Islet of Langerhans (tissue), 1 donor: ENCODE results near the gene POP4.

Source experiments
- FAIRE-seq: peaks from one replicate; lab custom pipeline; 2011; peaks lifted over from hg19 to GRCh38; lab: Jason Lieb, UNC

POP4 gene

DNA sequence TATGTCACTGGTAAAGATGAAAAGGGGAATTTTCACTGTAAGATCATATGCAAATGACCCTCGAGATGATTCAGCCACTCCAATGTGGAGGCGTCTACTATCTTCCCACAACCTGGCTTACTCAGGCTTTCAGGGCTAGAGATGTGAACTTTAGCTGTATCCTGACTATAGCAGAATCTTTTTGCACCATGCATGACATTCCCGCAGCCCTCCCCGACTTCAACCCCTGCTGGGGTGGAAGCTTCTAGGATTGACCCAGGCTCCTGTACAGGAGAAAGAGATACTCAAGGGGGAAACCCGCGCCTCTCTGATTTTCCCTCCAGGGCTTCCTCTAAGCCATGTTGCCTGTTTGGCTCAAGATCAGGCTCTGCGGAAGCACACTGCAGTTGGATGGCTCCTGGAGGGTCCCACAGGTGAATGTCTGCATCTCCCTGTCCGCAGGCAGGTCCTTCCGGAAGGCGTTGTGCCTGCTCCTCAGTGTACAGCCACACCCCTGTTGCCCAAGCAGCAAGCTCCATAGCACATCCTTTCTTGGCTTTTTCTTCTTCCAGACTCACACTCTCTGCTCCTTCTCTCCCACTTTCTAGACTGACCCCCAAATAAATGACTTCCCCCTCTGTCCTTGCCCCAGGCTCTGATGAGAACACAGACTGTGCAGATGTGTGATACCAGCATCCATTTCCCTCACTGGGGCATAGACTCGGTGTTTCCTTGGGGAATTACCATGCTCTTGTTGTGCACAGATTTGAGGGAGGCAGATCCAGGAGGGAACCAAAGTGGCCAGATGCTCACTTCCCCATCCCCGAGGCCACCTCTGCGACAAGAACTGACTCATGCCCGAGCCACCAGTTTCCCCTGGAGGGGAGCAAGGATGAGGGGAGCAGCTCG is 29.1 kb upstream of the POP4 start:
- FAIRE-seq, result no peak

DNA sequence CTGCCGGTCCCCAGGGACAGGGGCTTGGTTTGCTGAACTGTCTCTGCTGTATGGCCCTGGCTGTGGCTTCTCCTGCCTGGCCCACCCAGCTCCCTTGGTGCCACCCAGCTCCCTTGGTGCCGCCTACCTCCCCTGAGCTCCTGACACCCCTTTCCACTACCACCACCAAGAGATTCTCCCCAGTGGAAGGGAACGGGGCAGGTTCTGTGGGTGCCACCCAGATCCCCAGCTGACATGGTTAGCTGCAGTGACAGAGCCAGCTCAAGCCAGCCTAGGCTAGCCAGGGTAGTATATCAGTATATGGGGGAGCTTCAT is 28.5 kb upstream of the POP4 start:
- FAIRE-seq, result no peak

DNA sequence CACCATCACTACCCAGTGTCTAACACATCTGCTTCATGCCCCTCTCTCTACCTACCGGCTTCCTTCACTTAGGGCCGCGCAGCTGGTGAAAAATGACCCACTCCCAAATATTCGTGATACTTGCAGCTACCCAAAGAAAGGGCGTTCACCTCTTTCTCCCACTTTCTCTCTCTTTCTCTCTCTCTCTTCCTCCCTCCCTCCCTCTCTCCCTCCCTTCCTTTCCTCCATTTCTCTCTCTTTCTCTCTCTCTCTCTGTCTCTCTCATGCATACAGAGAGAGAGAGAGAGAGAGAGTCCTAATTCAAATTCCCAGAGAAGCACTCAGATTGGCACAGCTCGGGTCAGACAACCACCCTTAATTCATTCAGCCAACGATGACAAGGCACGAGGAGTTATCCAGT is 27.7 kb upstream of the POP4 start:
- FAIRE-seq, result no peak

DNA sequence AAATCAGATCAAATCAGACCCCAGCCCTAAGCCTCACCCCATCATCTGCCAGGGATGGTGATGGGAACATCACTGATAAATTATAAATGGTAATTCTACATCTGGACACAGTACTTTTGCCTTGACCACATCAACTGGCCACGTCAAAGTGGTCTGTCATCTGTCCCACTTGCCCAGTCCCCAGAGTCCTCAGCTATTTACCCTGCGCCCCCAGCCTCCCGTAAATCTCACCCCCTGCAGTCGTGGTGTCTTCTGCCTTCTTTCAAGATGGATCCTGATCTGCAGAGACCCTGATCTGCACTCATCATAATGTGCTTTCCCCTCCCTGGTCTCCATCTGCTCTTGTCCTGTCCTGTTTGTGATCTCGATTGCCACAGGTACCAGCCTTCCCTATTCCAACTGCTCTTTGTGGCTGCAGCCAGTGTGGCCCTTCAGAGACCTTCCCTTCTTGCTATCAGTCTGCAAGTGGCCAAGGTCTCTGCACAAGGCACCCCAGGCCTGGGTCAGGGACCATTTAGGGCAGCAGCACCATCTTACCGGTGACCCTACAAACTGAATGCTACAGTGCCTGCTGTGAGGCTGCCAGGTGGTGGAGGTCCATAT is 26.7 kb upstream of the POP4 start:
- no peak for FAIRE-seq

DNA sequence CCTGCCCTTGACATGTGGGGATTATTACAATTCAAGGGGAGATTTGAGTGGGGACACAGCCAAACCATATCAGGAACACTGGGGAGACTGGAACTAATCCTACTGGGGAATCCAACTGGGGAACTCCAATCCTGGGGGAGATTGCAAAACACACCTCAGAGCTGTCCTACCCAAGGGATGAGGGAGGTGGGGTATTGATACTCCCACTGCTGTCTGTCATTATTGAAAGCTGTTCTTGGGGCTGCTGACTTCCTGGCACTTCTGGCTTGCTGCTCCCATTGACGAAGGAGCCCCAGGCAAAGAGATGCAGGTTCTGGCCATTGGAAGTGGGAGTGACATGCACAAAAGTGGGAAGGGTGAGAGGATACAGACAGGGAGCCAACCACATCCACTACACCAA is 24.7 kb upstream of the POP4 start:
- FAIRE-seq, result no peak

DNA sequence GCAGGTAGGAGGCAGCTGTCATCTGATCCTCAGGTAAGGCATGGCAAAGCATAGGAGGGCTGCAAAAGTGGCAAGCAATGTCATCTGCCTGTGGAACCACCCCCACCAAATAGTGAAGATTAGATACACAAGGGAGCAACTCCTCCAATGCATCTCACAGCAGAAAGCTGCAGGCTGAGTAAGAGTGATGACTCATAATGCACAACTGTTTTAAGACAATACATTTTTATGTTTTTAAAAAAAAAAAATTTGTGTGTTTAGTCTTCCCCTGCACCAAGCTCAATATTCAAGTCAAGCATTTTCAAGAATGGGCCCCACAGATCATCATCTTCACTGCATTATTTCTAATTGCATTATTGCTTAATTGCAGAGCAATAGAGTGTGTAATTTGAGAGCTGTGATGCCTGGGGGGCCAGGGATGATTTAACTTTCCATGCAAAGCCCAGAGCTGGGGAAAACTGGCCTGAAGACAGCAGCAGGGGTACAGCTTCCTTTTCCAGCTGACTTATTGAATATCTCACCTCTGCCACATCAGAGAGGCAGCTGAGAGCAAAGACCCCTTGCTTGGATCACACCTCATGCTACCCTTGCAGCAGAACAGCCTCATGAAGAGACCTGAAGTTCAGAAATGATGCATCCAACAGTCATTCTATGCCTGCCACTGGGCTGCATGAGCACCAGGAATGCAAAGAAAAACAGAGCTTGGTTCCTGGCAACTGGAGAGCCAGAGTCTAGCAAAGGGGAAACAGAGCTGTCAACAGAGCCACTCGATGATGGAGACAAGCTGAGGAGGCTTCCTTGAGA is 22.7 kb upstream of the POP4 start:
- no peak for FAIRE-seq

DNA sequence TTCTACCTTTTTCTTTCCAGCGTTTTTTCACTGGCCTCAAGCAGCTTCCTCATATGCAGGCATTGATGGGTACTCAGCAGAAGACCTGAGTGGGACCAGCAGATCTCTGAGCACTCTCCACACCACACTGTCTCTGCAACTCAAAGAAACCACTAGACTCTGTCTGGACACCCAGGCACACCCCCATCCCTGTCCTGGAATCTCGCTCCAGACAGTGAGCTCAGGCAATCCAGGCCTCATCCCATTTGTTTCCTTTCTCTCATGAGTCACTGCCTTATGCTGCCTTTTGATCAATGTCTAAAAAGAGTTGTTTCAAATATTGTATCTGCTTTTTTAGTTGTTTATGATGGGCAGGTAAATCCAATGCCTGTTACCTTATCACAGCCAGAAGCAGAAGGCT is 19.7 kb upstream of the POP4 start:
- no peak for FAIRE-seq

DNA sequence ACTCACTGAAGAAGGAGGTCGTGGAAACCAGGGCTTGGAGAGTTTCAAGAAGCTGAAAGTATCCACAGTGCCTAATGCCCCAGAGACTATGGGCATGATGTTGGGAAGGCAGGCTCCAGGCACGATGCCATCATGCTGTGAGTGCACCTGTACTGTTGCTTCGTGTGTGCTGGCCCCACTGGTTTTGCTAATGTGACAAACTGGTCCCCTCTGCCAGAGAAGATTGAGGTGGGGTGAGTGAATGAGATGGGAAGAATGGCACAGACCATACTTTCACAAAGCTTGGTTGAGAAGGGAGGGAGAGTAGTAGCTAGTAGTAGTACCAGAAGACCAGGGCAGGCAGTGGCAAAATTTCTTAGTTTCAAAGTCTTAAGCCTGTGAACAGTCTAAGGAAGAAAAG is 19.0 kb upstream of the POP4 start:
- no peak for FAIRE-seq

DNA sequence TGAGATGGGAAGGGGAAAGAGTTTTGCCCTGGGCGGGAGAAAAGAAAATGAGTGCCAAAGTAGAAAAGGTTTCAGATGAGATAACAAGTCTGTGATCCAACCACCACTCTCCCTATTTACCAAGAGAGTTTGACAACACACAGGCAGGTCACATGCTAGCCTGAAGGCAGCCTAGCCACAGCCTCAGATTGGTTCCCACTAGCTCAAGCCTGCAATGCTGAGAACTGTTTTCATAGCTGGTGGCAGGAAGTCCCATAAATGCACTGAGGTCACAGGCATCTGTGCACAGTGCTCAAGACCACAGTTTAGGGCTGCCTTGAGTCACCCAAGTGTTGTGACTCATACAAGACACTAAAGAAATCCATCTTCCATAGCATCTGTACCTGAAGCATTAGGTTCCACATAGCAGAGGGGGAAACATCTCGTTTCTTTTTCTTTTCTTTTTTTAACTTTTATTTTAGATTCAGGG is 18.5 kb upstream of the POP4 start:
- no peak for FAIRE-seq

DNA sequence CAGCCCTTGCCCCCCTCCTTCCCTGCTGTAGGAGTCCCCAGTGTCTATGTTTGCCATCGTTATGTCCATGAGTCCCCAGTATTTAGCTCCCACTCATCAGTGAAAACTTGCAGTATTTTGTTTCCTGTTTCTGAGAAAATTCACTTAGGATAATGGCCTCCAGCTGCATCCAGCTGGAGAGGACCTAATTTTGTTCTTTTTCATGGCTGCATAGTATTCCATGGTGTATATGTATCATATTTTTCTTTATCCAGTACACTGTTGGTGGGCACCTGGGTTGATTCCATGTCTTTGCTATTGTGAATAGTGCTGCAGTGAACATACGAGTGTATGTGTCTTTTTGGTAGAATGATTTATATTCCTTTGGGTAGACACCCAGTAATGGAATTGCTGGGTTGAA is 18.0 kb upstream of the POP4 start:
- no peak for FAIRE-seq

DNA sequence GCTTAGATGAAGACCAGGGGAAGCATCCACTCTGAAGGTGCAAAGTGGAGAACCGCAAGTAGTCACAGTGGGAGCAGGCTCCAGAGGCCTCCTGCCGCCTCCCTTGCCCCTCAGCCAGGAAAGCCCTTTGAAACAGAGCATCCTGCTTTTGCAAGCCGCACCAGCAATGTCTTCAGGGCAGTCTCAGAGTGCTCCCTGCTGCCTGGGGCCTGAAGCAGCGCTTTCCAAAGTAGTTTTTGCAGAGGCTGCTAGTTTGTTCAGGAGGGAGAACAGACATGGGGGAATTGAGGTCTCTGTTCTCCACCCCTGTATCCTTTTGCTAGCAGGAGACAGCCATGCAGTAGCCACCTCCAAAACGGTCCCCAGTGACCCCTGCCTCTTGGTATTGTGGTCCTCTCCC is 15.8 kb upstream of the POP4 start:
- no peak for FAIRE-seq

DNA sequence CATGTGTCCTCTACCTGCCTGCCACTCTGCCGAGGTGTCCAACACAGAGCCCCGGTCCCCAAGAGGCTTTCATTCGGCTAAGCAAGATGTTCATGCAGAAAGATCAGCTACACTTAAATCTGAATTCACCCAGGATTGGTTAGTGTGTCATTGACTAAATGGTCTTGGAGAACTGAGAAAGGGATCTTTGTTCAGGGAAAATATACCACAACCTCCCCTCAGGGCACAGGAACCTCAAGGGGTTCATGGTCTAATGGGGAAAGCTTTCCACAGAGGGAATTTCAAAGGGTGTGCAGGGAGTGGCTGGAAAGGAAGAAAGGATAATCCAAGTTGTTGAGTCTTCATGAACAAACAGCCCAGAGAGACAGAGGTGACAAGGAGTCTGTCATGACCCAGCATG is 14.4 kb upstream of the POP4 start:
- FAIRE-seq, result no peak

DNA sequence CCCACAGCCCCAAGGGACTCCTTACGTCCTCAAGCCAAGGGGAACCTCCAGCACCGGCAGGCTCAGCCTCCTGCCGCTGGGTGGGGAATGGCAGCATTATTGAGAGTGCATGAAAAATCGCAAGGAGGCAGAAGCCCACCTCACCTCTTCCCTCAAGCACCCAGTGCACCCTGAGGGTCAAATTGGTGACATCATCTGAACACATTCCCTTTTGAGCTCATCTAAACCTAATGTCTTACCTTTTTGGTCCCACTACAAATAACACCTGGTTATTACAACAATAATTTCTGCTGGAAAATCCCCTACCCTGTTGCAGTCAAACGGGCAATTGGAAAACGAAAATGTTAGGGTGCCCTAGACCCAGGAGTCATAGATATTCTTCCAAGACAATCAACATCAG is 12.2 kb upstream of the POP4 start:
- no peak for FAIRE-seq

DNA sequence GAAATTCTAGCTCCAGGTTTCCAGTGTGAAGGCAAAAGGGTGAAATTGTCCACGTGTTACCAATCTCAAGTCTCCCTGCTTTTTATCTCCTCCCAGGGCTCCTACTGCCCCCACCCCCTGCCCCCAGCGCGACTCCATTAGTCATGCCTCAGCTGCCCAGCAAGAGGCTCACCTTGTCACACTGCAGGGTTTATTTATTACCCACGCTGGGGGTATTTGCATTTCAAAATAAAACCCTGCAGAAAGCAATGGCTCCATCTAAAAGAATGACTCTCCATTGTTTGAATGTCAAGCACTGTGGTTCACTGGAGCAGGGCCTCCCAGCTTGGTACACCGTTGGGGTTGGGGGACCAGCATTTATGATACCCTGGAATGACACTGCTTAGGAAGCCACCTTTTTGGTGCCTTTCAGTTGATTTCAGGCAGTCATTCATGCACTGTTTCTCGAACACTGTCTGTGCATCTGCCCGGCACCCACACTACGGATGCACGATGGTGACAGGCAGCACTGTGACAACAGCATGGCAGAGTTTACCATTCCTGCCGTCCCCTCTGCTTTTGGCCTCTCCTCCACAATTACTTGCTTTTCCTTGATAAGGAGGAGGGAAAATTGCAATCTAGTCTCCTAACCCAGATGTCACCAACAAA is 9.9 kb upstream of the POP4 start:
- no peak for FAIRE-seq

DNA sequence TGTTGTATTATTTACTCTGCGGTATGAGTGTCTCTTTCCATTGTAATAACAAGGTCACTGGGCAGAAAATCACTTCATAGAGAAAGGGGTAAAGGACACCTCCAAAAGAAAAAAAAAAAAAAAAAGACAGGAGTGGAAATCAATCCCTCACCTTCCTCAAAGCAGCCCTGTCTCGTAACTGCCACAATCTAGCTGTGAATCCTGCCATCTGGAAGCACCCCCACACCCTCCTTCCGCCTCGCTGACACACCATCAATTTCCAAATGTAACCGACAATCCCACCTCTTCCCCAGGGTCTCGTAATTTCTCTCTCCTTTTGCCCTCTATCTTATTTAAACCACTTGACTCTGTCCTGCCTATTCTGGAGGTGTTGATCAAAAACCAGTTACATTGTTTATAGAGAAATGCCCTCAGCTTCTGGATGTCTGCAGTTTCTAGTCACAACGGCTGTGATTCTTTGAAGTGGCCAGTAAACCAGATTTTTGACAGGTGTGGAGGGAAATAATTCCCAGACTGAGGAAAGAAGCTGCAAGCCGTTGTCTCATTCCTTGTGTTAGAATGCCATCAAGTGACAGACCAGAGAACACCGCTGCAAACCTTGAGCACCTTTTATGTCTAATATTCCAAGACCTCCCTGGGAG is 9.1 kb upstream of the POP4 start:
- no peak for FAIRE-seq

DNA sequence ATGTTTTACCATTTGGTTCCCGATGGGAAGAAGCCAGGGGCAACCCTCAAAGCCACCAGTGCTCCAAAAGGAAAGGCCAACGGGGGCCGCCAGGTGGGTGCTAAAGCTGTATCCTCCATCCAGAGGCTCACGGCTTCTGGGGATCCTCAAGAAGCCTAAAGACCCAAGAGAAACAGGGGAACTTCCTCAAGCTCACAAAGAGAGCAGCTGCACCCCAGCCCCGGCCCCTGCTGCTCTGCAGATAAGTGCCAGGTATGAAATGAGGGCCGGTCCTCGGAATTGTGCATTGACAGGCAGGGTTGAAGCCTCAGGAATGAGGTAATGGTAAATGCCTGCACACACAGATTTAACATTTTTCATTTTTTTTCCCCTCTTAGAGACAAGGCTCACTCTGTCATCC is 8.0 kb upstream of the POP4 start:
- FAIRE-seq, result no peak

DNA sequence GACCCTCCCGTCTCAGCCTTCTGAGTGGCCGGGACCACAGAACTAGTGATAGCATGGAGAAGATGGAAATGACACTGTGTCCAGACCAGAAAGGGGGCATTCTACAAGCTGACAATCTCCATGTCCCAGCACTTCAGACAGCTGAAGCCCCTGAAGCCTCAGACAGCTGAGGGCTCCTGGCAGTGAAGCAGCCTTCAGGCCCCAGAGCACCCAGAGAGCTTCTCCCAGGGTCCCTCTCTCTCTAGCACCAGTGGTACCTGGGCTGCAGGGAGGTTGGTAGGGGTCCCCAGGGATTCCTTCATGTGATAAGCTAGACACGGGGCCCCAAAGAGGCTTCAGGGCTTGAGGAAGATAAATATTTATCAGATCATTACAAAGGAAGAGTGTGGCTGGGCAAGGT is 7.6 kb upstream of the POP4 start:
- FAIRE-seq, result no peak

DNA sequence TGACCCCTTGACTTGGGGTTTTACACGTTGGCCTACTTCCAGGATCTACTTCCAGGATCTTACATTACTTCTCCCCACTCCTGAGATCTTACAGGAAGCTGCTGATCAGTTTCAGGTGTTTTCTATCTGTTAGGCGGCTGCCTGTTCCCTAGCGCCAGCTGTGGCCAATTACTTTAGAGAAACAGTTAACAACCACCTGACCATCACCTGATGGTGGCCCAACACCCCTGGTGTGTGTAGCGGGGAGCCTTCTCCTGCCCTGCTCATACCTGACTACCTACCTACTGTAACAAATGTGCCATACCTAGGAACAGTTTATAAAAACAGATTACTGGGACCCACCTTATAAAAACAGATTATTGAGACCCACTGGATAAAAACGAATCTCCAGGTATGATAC is 2.8 kb upstream of the POP4 start:
- no peak for FAIRE-seq

DNA sequence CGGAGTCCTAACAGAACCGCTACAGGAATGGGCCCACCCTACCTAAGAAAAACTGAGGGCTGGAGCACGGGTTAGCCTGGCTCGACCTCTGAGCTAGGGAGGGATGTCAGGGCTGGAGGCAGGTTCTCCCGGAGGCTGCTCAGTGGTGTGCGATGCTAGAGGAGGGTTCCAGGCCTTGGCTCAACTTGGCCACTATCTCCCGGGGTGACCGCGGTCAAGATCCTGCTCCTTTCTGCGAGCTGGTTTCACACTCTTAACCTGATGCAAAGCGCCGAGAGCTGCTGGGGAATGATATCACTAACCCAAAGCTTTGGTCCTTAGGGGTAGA is 301 bp downstream of the POP4 start:
- no peak for FAIRE-seq

DNA sequence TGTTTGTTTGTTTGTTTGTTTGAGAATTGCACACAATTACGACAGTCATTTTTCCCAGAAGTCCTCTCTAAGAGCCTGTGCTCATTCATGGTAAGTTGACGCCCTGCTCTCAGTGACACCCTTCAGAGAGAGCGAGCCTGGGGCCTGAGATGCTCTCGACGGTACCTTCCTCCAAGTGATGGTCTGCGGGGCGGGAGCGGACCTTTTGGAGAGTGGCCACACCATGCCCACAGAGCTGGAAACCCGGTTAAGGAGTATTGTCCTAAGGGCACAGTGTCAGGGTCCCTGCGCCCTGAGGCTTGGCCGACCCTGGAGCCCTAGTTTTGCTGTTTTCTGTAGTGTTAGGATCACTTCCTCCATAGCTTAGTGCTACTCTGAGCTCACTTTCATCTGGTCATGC is 3.6 kb downstream of the POP4 start:
- no peak for FAIRE-seq

DNA sequence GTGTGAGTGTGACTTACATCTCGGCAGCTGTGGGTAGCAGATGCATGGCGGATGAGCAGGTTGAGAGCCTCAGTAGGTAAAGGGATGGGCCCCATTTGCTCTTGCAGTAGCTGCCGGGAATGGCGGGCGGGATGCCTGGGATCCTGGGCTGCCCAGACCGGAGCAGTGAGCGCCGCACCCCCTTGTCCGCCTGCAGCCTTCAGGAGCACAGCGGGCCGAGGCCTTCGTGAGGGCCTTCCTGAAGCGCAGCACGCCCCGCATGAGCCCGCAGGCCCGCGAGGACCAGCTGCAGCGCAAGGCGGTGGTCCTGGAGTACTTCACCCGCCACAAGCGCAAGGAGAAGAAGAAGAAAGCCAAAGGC is 4.1 kb downstream of the POP4 start:
- FAIRE-seq, result no peak

DNA sequence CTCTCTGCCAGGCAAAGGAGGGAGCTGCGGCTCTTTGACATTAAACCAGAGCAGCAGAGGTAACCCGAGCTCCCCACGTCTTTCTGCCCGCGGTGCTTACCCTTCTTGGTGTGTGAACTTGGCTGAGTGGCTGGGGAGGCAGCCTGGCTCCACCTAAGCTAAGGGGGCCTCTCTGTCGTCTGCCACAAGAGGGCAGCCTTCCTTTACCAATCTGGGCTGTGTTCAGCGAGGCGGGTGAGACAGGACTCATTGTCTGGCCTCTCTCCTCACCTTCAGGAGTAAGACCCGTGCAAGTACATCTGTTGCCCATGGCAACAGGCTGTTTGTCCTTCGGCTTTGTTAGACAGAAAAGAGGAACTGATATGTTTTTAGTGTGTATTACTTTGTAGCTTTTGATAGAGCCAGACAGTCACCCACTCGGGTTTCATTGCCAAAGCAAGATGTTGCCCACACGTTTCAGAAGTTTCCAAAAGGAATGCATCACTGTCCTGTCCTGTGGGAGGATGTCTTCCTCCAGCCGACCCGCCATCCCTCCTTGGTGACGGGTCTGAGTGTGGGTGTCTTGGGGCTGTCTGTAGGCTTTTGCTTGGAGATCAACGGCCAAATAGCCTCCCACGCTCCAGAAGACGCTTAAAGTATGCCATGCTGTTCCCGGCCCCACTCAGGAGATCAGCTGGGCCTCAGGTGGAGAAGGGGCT is 4.6 kb downstream of the POP4 start:
- no peak for FAIRE-seq
